SK-N-SH (cell line): ENCODE results near the gene BORCS5. TPM values are rescaled to one million over a fixed set of nuclear protein-coding genes. Genes with fewer than 3 reads are reported as not detected.

Experiments
- CTCF ChIA-PET: fragments of 300-600, 350-600 bp; formaldehyde crosslinking; extraction: SDS; loops from one replicate; lab custom pipeline; 2021; lab: Yijun Ruan, JAX
- POLR2A ChIA-PET: fragments of 350-600 bp; sonication (Branson Sonifier 250); formaldehyde crosslinking; extraction: SDS; loops from one replicate; lab custom pipeline; 2020; ENCODE audit warnings: antibody characterized with exemption, inconsistent platforms; lab: Yijun Ruan, JAX
- DNase-seq: peaks from one replicate; pipeline ENCODE4 v3.0.0; 2012
- H2AFZ ChIP-seq: fragments of 200-600 bp; sonication (generic); 2 replicates; pipeline ENCODE4 v1.8.1; 2016; ENCODE audit warnings: antibody characterized with exemption, mild to moderate bottlenecking, low read depth
- H3F3A ChIP-seq: fragments of 200-600 bp; sonication (generic); replicated peaks from 2 replicates; pipeline ENCODE3; 2016; ENCODE audit warnings: antibody characterized with exemption, mild to moderate bottlenecking; ENCODE audit not compliant: insufficient read depth
- H3K27ac ChIP-seq, 2 experiments: fragments of 200-500 bp in 1 of 2; fragments of 200-600 bp in 1 of 2; sonication (Bioruptor generic) in 1 of 2; sonication (generic), shearing (Covaris generic) in 1 of 2; 2 replicates each; pipeline versions ENCODE4 v1.5.1 to v1.6.1; 2014 to 2016; ENCODE audit warnings: low read depth in 2 of 2, inconsistent platforms in 1 of 2, low read length in 1 of 2, mild to moderate bottlenecking in 1 of 2, mixed read lengths in 1 of 2
- H3K27me3 ChIP-seq: fragments of 200-600 bp; sonication (generic), shearing (Covaris generic); 2 replicates; pipeline ENCODE4 v1.6.1; 2016; ENCODE audit warnings: mixed run types; ENCODE audit not compliant: insufficient read depth
- H3K36me3 ChIP-seq, 2 experiments: fragments of 200-500 bp in 1 of 2; fragments of 200-600 bp in 1 of 2; sonication (Bioruptor generic) in 1 of 2; sonication (generic) in 1 of 2; replicated peaks in 1 of 2; 2 replicates each; pipeline versions ENCODE3 to v1.5.1; 2014 to 2016; ENCODE audit warnings: low read length in 1 of 2, mild to moderate bottlenecking in 1 of 2; ENCODE audit not compliant: insufficient read depth in 2 of 2, control insufficient read depth in 1 of 2
- H3K4me1 ChIP-seq, 2 experiments: fragments of 200-500 bp in 1 of 2; fragments of 200-600 bp in 1 of 2; sonication (Bioruptor generic) in 1 of 2; sonication (generic), shearing (Covaris generic) in 1 of 2; 2 replicates each; pipeline versions ENCODE4 v1.5.1 to v1.6.1; 2014 to 2016; ENCODE audit warnings: low read depth in 1 of 2, low read length in 1 of 2, mixed run types in 1 of 2; ENCODE audit not compliant: insufficient read depth in 2 of 2, control insufficient read depth in 1 of 2
- H3K4me2 ChIP-seq: fragments of 200-600 bp; sonication (generic), shearing (Covaris generic); 2 replicates; pipeline ENCODE4 v1.6.1; 2017; ENCODE audit warnings: mixed run types
- H3K4me3 ChIP-seq, 2 experiments: fragments of 200-500 bp in 1 of 2; fragments of 200-600 bp in 1 of 2; sonication (Bioruptor generic) in 1 of 2; sonication (generic), shearing (Covaris generic) in 1 of 2; 2 replicates each; pipeline versions ENCODE4 v1.5.1 to v1.8.1; 2014 to 2016; ENCODE audit warnings: low read depth in 2 of 2, inconsistent platforms in 1 of 2, low read length in 1 of 2, mild to moderate bottlenecking in 1 of 2, mixed read lengths in 1 of 2, moderate library complexity in 1 of 2
- H3K79me2 ChIP-seq: fragments of 200-600 bp; sonication (generic); 2 replicates; pipeline ENCODE4 v1.8.1; 2017; ENCODE audit warnings: mild to moderate bottlenecking; ENCODE audit not compliant: insufficient read depth
- H3K9ac ChIP-seq: fragments of 200-600 bp; sonication (generic); 2 replicates; pipeline ENCODE4 v1.6.1; 2017; ENCODE audit warnings: mixed run types
- H3K9me2 ChIP-seq: fragments of 200-600 bp; sonication (generic); 2 replicates; pipeline ENCODE4 v1.6.1; 2017; ENCODE audit warnings: mixed run types
- H3K9me3 ChIP-seq: fragments of 200-600 bp; sonication (generic); 2 replicates; pipeline ENCODE4 v1.6.1; 2017; ENCODE audit warnings: mixed run types, mild to moderate bottlenecking, moderate library complexity
- H4K20me1 ChIP-seq: fragments of 200-600 bp; sonication (generic); 2 replicates; pipeline ENCODE4 v1.6.1; 2017; ENCODE audit warnings: mild to moderate bottlenecking, mixed run types; ENCODE audit not compliant: insufficient read depth
- EZH2phosphoT487 ChIP-seq: fragments of 200-600 bp; sonication (generic); IDR thresholded peaks from 2 replicates; pipeline ENCODE4 v1.6.1; 2017; ENCODE audit warnings: low read depth, mixed run types, mild to moderate bottlenecking, antibody characterized with exemption, moderate library complexity, borderline replicate concordance
- FOXJ3 ChIP-seq: sonication (generic); formaldehyde crosslinking; IDR thresholded peaks from 2 replicates; pipeline ENCODE4 v1.5.1; 2020; ENCODE audit warnings: mild to moderate bottlenecking, missing genetic modification reagents
- FOXM1 ChIP-seq: IDR thresholded peaks from 2 replicates; pipeline ENCODE4 v1.4.0; 2012; ENCODE audit warnings: low read depth, mild to moderate bottlenecking
- IRF3 ChIP-seq: fragments of 150-350 bp; IDR thresholded peaks from 2 replicates; pipeline ENCODE4 v1.6.1; 2016; ENCODE audit warnings: mild to moderate bottlenecking, low read depth, low read length
- JUND ChIP-seq: IDR thresholded peaks from 2 replicates; pipeline ENCODE4 v1.4.0; 2012
- MEF2A ChIP-seq: IDR thresholded peaks from 2 replicates; pipeline ENCODE4 v1.4.0; 2012; ENCODE audit warnings: low read depth, borderline replicate concordance
- NRF1 ChIP-seq: IDR thresholded peaks from 2 replicates; pipeline ENCODE4 v1.6.1; 2012; ENCODE audit warnings: low read depth, mild to moderate bottlenecking, low read length
- PBX3 ChIP-seq: IDR thresholded peaks from 2 replicates; pipeline ENCODE4; 2012
- POLR2AphosphoS5 ChIP-seq: IDR thresholded peaks from 2 replicates; pipeline ENCODE4 v1.6.1; 2012; ENCODE audit warnings: low read depth, low read length
- RAD21 ChIP-seq: IDR thresholded peaks from 2 replicates; pipeline ENCODE4 v1.6.1; 2012; ENCODE audit warnings: mild to moderate bottlenecking, low read length
- RCOR1 ChIP-seq: fragments of 150-350 bp; IDR thresholded peaks from 2 replicates; pipeline ENCODE4 v1.6.1; 2017; ENCODE audit warnings: antibody characterized with exemption, low read length
- RFX5 ChIP-seq: IDR thresholded peaks from 2 replicates; pipeline ENCODE4 v1.6.1; 2012; ENCODE audit warnings: mild to moderate bottlenecking, improper control_type of control experiment, low read length
- RXRA ChIP-seq: IDR thresholded peaks from 2 replicates; pipeline ENCODE4 v1.4.0; 2012; ENCODE audit warnings: low read depth, mild to moderate bottlenecking, borderline replicate concordance
- SIN3A ChIP-seq: IDR thresholded peaks from 2 replicates; pipeline ENCODE4 v1.6.1; 2012; ENCODE audit warnings: low read depth, mild to moderate bottlenecking, low read length, moderate library complexity, borderline replicate concordance
- TAF1 ChIP-seq: IDR thresholded peaks from 2 replicates; pipeline ENCODE4 v1.6.1; 2012; ENCODE audit warnings: low read depth, mild to moderate bottlenecking, low read length, moderate library complexity, borderline replicate concordance
- TCF12 ChIP-seq: IDR thresholded peaks from 2 replicates; pipeline ENCODE4 v1.4.0; 2012
- USF2 ChIP-seq: fragments of 150-350 bp; IDR thresholded peaks from 2 replicates; pipeline ENCODE4 v1.6.1; 2017; ENCODE audit warnings: antibody characterized with exemption, low read length, low read depth, borderline replicate concordance
- WGBS: methylation state at CpG from one replicate; pipeline ENCODE4 v1.1.6; 2017; ENCODE audit warnings: low lambda C conversion rate; 5-methylcytosine and 5-hydroxymethylcytosine counted together
- polyA plus RNA-seq, 3 experiments: library from polyadenylated mRNA; depleted of rRNA; stranded (reverse); fragments of >200 nt; gene quantifications; 2 replicates each; pipeline ENCODE4 v1.2.3, GENCODE V29; 2012
- TF ChIP-seq, protein P1 (sequence below): IDR thresholded peaks from 2 replicates; pipeline ENCODE4 v1.4.0; 2012; ENCODE audit warnings: low read depth
- TF ChIP-seq, protein P2 (sequence below): IDR thresholded peaks from 2 replicates; pipeline ENCODE4 v1.4.0; 2012; ENCODE audit warnings: low read depth, borderline replicate concordance
- TF ChIP-seq, protein P3 (sequence below): fragments of 200-600 bp; sonication (generic); IDR thresholded peaks from 2 replicates; pipeline ENCODE4 v1.6.1; 2017; ENCODE audit warnings: antibody characterized with exemption, mild to moderate bottlenecking, moderate library complexity

Gene BORCS5
- polyA plus RNA-seq, 1 of the 3 experiments (the other 2 are of a cell fraction), result 16.3 TPM

DNA sequence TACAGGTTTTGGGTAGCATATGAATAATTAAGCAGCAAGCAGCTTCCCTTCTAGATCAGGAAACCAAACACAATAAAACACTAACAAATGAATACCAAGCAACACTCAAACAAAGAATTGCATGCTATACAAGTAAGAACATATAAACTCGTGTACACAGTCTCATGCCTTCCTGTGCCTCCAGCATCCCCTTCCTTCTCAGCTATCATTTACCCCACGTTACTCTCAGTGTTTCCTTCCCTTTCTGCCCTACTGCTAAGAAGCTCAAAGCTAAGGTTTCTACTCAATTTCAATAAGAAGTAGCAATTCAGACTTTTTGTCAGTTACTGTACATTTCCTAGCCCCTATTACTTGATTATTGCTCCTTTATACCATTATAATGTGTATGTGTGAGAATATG is 124.8 kb downstream of the BORCS5 start:
- no peak for DNase-seq
- Histone ChIP-seq H3K79me2 (peaks cover 16% of the 10 kb centered on the region), H3K36me3 (peaks cover 39 to 61% of the 10 kb centered on the region in 2 experiments), H3K9me3 (no peaks in the 10 kb centered on the region), H2AFZ (no peak overlapping the region), H3K27ac (no peak overlapping the region), H3K9ac (no peak overlapping the region), H3K9me2 (no peaks in the 10 kb centered on the region), H3K4me3 (no peak overlapping the region)
- TF ChIP-seq, protein P1, sequence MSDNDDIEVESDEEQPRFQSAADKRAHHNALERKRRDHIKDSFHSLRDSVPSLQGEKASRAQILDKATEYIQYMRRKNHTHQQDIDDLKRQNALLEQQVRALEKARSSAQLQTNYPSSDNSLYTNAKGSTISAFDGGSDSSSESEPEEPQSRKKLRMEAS, result no peak
- no peak for TF ChIP-seq PBX3
- no peak for TF ChIP-seq RXRA
- TF ChIP-seq, protein P2, sequence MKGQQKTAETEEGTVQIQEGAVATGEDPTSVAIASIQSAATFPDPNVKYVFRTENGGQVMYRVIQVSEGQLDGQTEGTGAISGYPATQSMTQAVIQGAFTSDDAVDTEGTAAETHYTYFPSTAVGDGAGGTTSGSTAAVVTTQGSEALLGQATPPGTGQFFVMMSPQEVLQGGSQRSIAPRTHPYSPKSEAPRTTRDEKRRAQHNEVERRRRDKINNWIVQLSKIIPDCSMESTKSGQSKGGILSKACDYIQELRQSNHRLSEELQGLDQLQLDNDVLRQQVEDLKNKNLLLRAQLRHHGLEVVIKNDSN, result no peak
- TF ChIP-seq USF2, result no peak
- TF ChIP-seq TAF1, result no peak
- TF ChIP-seq FOXJ3 (CRISPR knock-in tag), result no peak
- no peak for TF ChIP-seq RAD21
- no peak for TF ChIP-seq FOXM1
- no peak for TF ChIP-seq NRF1
- no peak for TF ChIP-seq POLR2AphosphoS5
- TF ChIP-seq TCF12, result no peak
- TF ChIP-seq, all 33 proteins: peak for 0
- ChIA-PET CTCF (interaction anchor here (0.7 kb wide), 1 partner anchor 175 kb away, joined by 3 read pairs; no protein-coding TSS in a partner anchor), POLR2A (no interaction called here)
- Histone ChIP-seq H4K20me1 (no peaks in the 10 kb centered on the region), H3K27me3 (no peaks in the 10 kb centered on the region), H3F3A (peaks cover 6% of the 10 kb centered on the region), H3K4me2 (no peak overlapping the region), H3K4me1 (no peaks in the 10 kb centered on the region)
- 92% methylated on average over 2 of the region's 2 CpGs for WGBS

DNA sequence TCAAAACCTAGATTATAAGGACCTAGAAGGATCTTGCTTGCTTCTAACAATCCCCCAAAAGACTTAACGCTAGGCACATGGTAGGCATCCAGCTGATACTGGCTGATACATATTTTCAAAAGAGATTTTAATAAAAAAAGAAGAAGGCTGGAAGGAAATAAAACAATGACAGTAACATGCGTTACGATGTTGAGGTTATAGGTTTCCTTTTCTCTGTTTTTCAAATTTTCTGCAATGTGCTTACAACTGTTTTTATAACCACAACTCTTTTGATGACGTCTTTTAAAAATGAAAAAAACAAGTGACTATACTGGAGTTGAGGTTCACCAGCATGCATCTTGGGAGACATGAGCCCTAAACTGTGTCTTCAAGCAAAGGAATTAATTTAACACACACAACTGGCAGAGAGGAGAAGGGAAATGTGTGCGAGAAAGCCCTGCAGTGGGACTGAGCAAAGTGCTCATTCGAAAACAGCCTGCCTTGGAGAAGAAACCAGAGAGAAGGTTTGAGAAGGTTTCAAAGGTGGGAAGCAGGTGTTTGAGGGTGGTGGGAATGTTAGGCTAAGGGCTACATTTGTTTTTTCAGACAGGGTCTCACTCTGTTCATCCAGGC is 125.4 kb downstream of the BORCS5 start:
- CTCF ChIA-PET, result no interaction called here
- WGBS, result 96% methylated on average over 6 of the region's 6 CpGs
- TF ChIP-seq JUND, result no peak
- no peak for TF ChIP-seq IRF3
- TF ChIP-seq RFX5, result no peak
- TF ChIP-seq TCF12, result no peak
- no peak for TF ChIP-seq SIN3A
- TF ChIP-seq RCOR1, result no peak
- no peak for TF ChIP-seq MEF2A
- TF ChIP-seq EZH2phosphoT487, result no peak
- no peak for TF ChIP-seq RAD21
- no peak for TF ChIP-seq RXRA
- TF ChIP-seq USF2, result no peak
- TF ChIP-seq, protein P3, sequence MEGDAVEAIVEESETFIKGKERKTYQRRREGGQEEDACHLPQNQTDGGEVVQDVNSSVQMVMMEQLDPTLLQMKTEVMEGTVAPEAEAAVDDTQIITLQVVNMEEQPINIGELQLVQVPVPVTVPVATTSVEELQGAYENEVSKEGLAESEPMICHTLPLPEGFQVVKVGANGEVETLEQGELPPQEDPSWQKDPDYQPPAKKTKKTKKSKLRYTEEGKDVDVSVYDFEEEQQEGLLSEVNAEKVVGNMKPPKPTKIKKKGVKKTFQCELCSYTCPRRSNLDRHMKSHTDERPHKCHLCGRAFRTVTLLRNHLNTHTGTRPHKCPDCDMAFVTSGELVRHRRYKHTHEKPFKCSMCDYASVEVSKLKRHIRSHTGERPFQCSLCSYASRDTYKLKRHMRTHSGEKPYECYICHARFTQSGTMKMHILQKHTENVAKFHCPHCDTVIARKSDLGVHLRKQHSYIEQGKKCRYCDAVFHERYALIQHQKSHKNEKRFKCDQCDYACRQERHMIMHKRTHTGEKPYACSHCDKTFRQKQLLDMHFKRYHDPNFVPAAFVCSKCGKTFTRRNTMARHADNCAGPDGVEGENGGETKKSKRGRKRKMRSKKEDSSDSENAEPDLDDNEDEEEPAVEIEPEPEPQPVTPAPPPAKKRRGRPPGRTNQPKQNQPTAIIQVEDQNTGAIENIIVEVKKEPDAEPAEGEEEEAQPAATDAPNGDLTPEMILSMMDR, result no peak
- TF ChIP-seq, protein P2, result no peak

More for the DNA sequence above, 125.4 kb downstream of the BORCS5 start:
- Histone ChIP-seq H3K4me1 (no peaks in the 10 kb centered on the region), H4K20me1 (no peaks in the 10 kb centered on the region), H3K27ac (no peak overlapping the region), H3K9me3 (no peaks in the 10 kb centered on the region), H3F3A (peaks cover 6% of the 10 kb centered on the region), H3K4me3 (no peak overlapping the region), H3K36me3 (peaks cover 34 to 61% of the 10 kb centered on the region in 2 experiments), H3K4me2 (no peak overlapping the region), H3K27me3 (no peaks in the 10 kb centered on the region), H3K79me2 (peaks cover 19% of the 10 kb centered on the region), H3K9ac (no peak overlapping the region), H2AFZ (no peak overlapping the region), H3K9me2 (no peaks in the 10 kb centered on the region)
- POLR2A ChIA-PET, result no interaction called here
- no peak for DNase-seq
